Activated CD4-positive, alpha-beta T cell treated with anti-CD3 and anti-CD28 coated beads, Interleukin-2, amount 50 U/mL, for 16 hours (primary cell): Measurements from ENCODE around the gene CETN1.

Experiments
- DNase-seq: peaks from one replicate; pipeline ENCODE4 v3.0.0-alpha.2; 2020

The CETN1 gene

GRCh38 chr18:627231-627630, 47.1 kb downstream of the CETN1 start:
- DNase-seq, result no peak

GRCh38 chr18:629269-630150, 49.3 kb downstream of the CETN1 start:
- DNase-seq, result no peak

DNA sequence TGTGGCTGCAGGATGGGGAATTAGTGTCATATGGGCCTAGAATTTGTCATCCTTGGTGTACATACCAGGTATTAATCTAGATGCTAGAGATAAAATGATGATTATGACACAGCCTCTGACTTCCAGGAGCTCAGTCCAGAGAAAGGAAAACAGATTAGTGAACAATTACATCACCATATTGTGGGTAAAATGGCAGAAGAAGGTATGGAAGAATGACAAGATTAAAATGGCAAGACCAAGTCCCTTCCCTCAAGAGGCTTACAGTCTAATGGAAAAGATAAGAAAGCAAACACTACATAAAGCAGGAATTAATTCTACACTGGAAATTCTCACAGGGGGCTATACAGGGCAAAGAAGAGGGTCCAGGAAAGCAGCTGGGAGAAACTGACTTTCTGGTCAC, 51.4 kb downstream of the CETN1 start:
- DNase-seq, result no peak
